K562 (cell line): ENCODE data around the gene HIVEP2. TPM values are rescaled to one million over a fixed set of nuclear protein-coding genes. Genes with fewer than 3 reads are reported as not detected.

Source experiments
- ATAC-seq: fragments of 200-7000 bp; cut with Tn5 transposase; 3 replicates; pipeline ENCODE4 v1.9.1; 2020; ENCODE audit warnings: moderate library complexity
- BruUV-seq: library from RNA; stranded (reverse); fragments of 400-500 nt; replicated peaks from 2 replicates; lab custom pipeline; 2021; lab: Mats Ljungman, UMichigan
- CTCF ChIA-PET: fragments of 300-600 bp; formaldehyde crosslinking; extraction: SDS; loops from one replicate; lab custom pipeline; 2021; ENCODE audit warnings: low intra/inter-chr PET ratio; lab: Yijun Ruan, JAX
- POLR2A ChIA-PET: fragments of 300-600, 350-650 bp; sonication (Branson Sonifier 250); formaldehyde crosslinking; extraction: SDS; loops from one replicate; lab custom pipeline; 2021; ENCODE audit warnings: antibody characterized with exemption, inconsistent platforms; lab: Yijun Ruan, JAX
- DNase-seq, 4 experiments: peaks; one replicate each; pipeline versions ENCODE4 v3.0.0 to v3.0.0-alpha.2; 2011 to 2018; ENCODE audit warnings: low spot score in 3 of 4, mixed read lengths in 3 of 4; ENCODE audit errors: extremely low read depth in 1 of 4
- FAIRE-seq: peaks from 2 replicates; lab custom pipeline; 2011; peaks lifted over from hg19 to GRCh38; lab: Jason Lieb, UNC
- H2AFZ ChIP-seq: 2 replicates; pipeline ENCODE4 v1.6.0; 2011; ENCODE audit warnings: low read depth, low read length, control low read depth, inconsistent platforms
- H3K27ac ChIP-seq: fragments of 200-600 bp; 3 replicates; pipeline ENCODE4 v1.8.0; 2011; ENCODE audit warnings: low read depth, mild to moderate bottlenecking, control low read depth, inconsistent platforms, low read length, moderate library complexity, mixed read lengths; ENCODE audit errors: extremely low read depth
- H3K27me3 ChIP-seq, 2 experiments: fragments of 300-600 bp in 1 of 2; 2 replicates in 1 of 2; 3 replicates in 1 of 2; pipeline versions ENCODE4 v1.6.0 to v1.8.0; 2011; ENCODE audit warnings: inconsistent platforms in 2 of 2, low read length in 2 of 2, mild to moderate bottlenecking in 1 of 2, mixed read lengths in 1 of 2, moderate library complexity in 1 of 2; ENCODE audit not compliant: control insufficient read depth in 2 of 2, insufficient read depth in 2 of 2
- H3K36me3 ChIP-seq: fragments of 300-600 bp; 3 replicates; pipeline ENCODE4 v1.8.0; 2011; ENCODE audit warnings: mild to moderate bottlenecking, low read length, inconsistent platforms; ENCODE audit not compliant: control insufficient read depth, insufficient read depth
- H3K4me1 ChIP-seq, 2 experiments: fragments of 200-600 bp in 1 of 2; replicated peaks in 1 of 2; 2 replicates in 1 of 2; 3 replicates in 1 of 2; pipeline versions ENCODE4 v1.5.1 to v1.8.0; 2011; ENCODE audit warnings: inconsistent platforms in 2 of 2, low read length in 2 of 2, mild to moderate bottlenecking in 1 of 2, mixed read lengths in 1 of 2, moderate library complexity in 1 of 2; ENCODE audit not compliant: control insufficient read depth in 2 of 2, insufficient read depth in 2 of 2
- H3K4me2 ChIP-seq: 2 replicates; pipeline ENCODE4 v1.6.1; 2011; ENCODE audit warnings: low read length, control low read depth, inconsistent platforms, mixed read lengths; ENCODE audit not compliant: insufficient read depth
- H3K4me3 ChIP-seq: fragments of 200-600 bp; sonication (generic), shearing (Covaris generic); 2 replicates; pipeline ENCODE4 v1.5.1; 2016; ENCODE audit warnings: control low read depth, inconsistent platforms
- H3K79me2 ChIP-seq: fragments of 200-600 bp; 3 replicates; pipeline ENCODE4 v1.8.0; 2011; ENCODE audit warnings: low read length, inconsistent platforms; ENCODE audit not compliant: control insufficient read depth, insufficient read depth
- H3K9ac ChIP-seq, 2 experiments: 2 replicates each; pipeline versions ENCODE4 v1.6.0 to v1.6.1; 2011; ENCODE audit warnings: low read depth in 2 of 2, low read length in 2 of 2, control low read depth in 1 of 2, inconsistent platforms in 1 of 2, mild to moderate bottlenecking in 1 of 2, mixed read lengths in 1 of 2; ENCODE audit not compliant: insufficient read depth in 1 of 2
- H3K9me1 ChIP-seq: one replicate; pipeline ENCODE4 v1.6.0; 2011; ENCODE audit warnings: inconsistent platforms, mild to moderate bottlenecking, low read length, moderate library complexity; ENCODE audit not compliant: control insufficient read depth, insufficient read depth
- H3K9me3 ChIP-seq: replicated peaks from 2 replicates; pipeline ENCODE4 v1.5.1; 2011; ENCODE audit warnings: low read depth, low read length, inconsistent platforms; ENCODE audit not compliant: control insufficient read depth, insufficient read depth
- H4K20me1 ChIP-seq: replicated peaks from 2 replicates; pipeline ENCODE4 v1.6.1; 2011; ENCODE audit warnings: low read length, inconsistent platforms, mixed read lengths; ENCODE audit not compliant: control insufficient read depth, insufficient read depth
- ARID1B ChIP-seq: fragments of 450-650 bp; IDR thresholded peaks from 2 replicates; pipeline ENCODE4 v1.6.1; 2016; ENCODE audit warnings: antibody characterized with exemption, mild to moderate bottlenecking, inconsistent platforms
- BCOR ChIP-seq: fragments of 450-650 bp; IDR thresholded peaks from 2 replicates; pipeline ENCODE4 v1.6.1; 2016
- CAMTA2 ChIP-seq: fragments of 250-450 bp; sonication (Bioruptor Pico); conservative IDR thresholded peaks from 2 replicates; pipeline ENCODE4 v1.5.1; 2022
- CBX1 ChIP-seq: sonication (generic); IDR thresholded peaks from 2 replicates; pipeline ENCODE4 v1.6.1; 2016; ENCODE audit warnings: antibody characterized with exemption, low read depth, mild to moderate bottlenecking
- HDAC2 ChIP-seq: fragments of 450-650 bp; IDR thresholded peaks from 2 replicates; pipeline ENCODE4 v1.6.1; 2016; ENCODE audit warnings: mild to moderate bottlenecking
- HDGF ChIP-seq: fragments of 450-650 bp; IDR thresholded peaks from 2 replicates; pipeline ENCODE4 v1.6.1; 2016
- IFI16 ChIP-seq: fragments of 250-450 bp; sonication (Bioruptor Pico); IDR thresholded peaks from 2 replicates; pipeline ENCODE4 v2.1.2; 2022; ENCODE audit warnings: mild to moderate bottlenecking, inconsistent platforms
- MECOM ChIP-seq: fragments of 250-450 bp; sonication (Bioruptor Pico); IDR thresholded peaks from 2 replicates; pipeline ENCODE4 v1.8.0; 2022; ENCODE audit warnings: inconsistent platforms
- MTA2 ChIP-seq: fragments of 450-650 bp; IDR thresholded peaks from 2 replicates; pipeline ENCODE4 v1.6.1; 2016; ENCODE audit warnings: low read depth
- MYNN ChIP-seq, 2 experiments: sonication (generic); formaldehyde crosslinking in 1 of 2; IDR thresholded peaks; 2 replicates each; pipeline versions ENCODE4 v1.5.0 to v1.6.1; 2016 to 2020; ENCODE audit warnings: antibody characterized with exemption in 1 of 2, missing genetic modification reagents in 1 of 2
- SIN3B ChIP-seq: fragments of 450-650 bp; IDR thresholded peaks from 2 replicates; pipeline ENCODE4 v1.6.1; 2017; ENCODE audit warnings: low read depth, mild to moderate bottlenecking, moderate library complexity
- TOE1 ChIP-seq, 2 experiments: fragments of 450-650 bp in 1 of 2; sonication (generic) in 1 of 2; formaldehyde crosslinking in 1 of 2; IDR thresholded peaks; 2 replicates each; pipeline versions ENCODE4 v1.7.1 to v1.8.0; 2016 to 2022; ENCODE audit warnings: borderline replicate concordance in 2 of 2, mild to moderate bottlenecking in 2 of 2, antibody characterized with exemption in 1 of 2, inconsistent platforms in 1 of 2, low read depth in 1 of 2, missing genetic modification reagents in 1 of 2, moderate library complexity in 1 of 2
- U2AF2 ChIP-seq: fragments of 200-400 bp; formaldehyde crosslinking; optimal IDR thresholded peaks from 2 replicates; pipeline ENCODE3; 2017; ENCODE audit warnings: low read depth, mild to moderate bottlenecking, low read length
- ZNF311 ChIP-seq: fragments of 250-450 bp; sonication (Bioruptor Pico); IDR thresholded peaks from 2 replicates; pipeline ENCODE4 v1.4.0; 2020; ENCODE audit warnings: mild to moderate bottlenecking, moderate library complexity
- ZZZ3 ChIP-seq: fragments of 450-650 bp; IDR thresholded peaks from 2 replicates; pipeline ENCODE4 v1.6.1; 2016; ENCODE audit warnings: antibody characterized with exemption, mild to moderate bottlenecking, moderate library complexity
- WGBS: fragments of 100-300 bp; shearing (Covaris generic); methylation state at CpG from one replicate; pipeline ENCODE4 v1.1.6; 2016; ENCODE audit warnings: low coverage, mixed read lengths; ENCODE audit not compliant: insufficient coverage; ENCODE audit errors: missing lambda C conversion rate; 5-methylcytosine and 5-hydroxymethylcytosine counted together
- in situ Hi-C: fragments of 300-500 bp; cut with MboI; formaldehyde crosslinking; loops from 4 replicates; pipeline ENCODE4 v1.15.0; 2018; ENCODE audit warnings: inconsistent platforms, mixed read lengths
- intact Hi-C: fragments of 100-400 bp; cut with micrococcal nuclease; formaldehyde crosslinking; loops from 2 replicates; pipeline ENCODE4 v1.14.2; 2022
- polyA plus RNA-seq, 8 experiments: library from polyadenylated mRNA; depleted of rRNA in 4 of 8; stranded (reverse) in 5 of 8; unstranded in 3 of 8; fragments of >200 nt; fragmentation: Nextera tagmentation in 2 of 8; fragmentation: Illumina TruSeq in 1 of 8; extraction: Ambion mirVana in 2 of 8; extraction: Trizol in 1 of 8; gene quantifications; 2 replicates each; pipeline versions ENCODE4 v1.2.1 to v1.2.3, GENCODE V29; 2011 to 2014; ENCODE audit warnings: inconsistent platforms in 1 of 8, missing spikeins in 1 of 8
- total RNA-seq, 7 experiments: library from RNA; depleted of rRNA in 6 of 7; stranded (reverse); fragments of >200 nt in 6 of 7; fragmentation: Illumina TruSeq in 2 of 7; extraction: Trizol in 2 of 7; gene quantifications; 2 replicates each; pipeline versions ENCODE4 v1.2.1 to v1.2.3, GENCODE V29; 2011 to 2021; ENCODE audit warnings: low replicate concordance in 1 of 7
- TF ChIP-seq, protein P1 (sequence below): fragments of 250-450 bp; sonication (Bioruptor Pico); IDR thresholded peaks from 2 replicates; pipeline ENCODE4 v1.5.0; 2020; ENCODE audit warnings: mild to moderate bottlenecking
- TF ChIP-seq, protein P2 (sequence below): fragments of 450-650 bp; IDR thresholded peaks from 2 replicates; pipeline ENCODE4 v1.7.0; 2016; ENCODE audit warnings: borderline replicate concordance

HIVEP2 gene
- total and polyA plus RNA-seq, 9 of the 15 experiments (the other 6 are each of a cell fraction or from before 2014, with no cell fraction given), result under 0.01 to 1.2 (median 0.31) TPM

DNA sequence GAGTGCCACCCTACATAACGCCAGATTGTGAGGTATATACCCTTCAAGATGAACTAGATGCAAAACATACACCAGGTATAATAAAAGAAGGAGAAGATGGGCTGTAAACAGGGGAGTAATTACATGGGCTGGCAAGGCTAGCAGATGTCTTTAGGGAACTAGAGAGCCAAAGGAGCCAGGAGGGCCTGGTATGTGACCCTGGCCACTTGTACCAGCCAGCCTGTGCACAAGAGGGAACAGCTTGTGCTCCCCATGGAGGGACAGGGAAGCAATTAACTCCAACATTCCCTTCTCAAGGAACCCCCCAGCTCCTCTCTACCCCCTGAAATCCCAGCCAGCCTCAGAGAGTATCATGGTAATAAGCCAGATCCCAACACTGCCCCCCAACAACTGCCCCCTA, 139.9 kb downstream of the HIVEP2 start:
- intact Hi-C loops (no loop called here), in situ Hi-C loops (no loop called here)
- no peak overlapping the region for H2AFZ ChIP-seq
- no peaks in the 10 kb centered on the region for H3K79me2 ChIP-seq
- no peaks in the 10 kb centered on the region for H4K20me1 ChIP-seq
- H3K9me3 ChIP-seq, result no peaks in the 10 kb centered on the region
- no peak for TF ChIP-seq CAMTA2
- no peak for TF ChIP-seq MTA2
- TF ChIP-seq HDGF, result no peak
- no peak for TF ChIP-seq CBX1
- no peak for TF ChIP-seq ZNF311 (CRISPR knock-in tag)
- TF ChIP-seq ZZZ3, result no peak
- no peak for TF ChIP-seq MECOM (CRISPR knock-in tag)
- TF ChIP-seq TOE1 (IDR thresholded peaks at IDR 0.05; ENCODE audit: borderline replicate concordance), result no peak
- TF ChIP-seq TOE1 (CRISPR knock-in tag; IDR thresholded peaks at IDR 0.05; ENCODE audit: borderline replicate concordance, low read depth), result no peak
- no peaks in the 10 kb centered on the region for H3K36me3 ChIP-seq
- no peaks in the 10 kb centered on the region for H3K27me3 ChIP-seq
- no peak overlapping the region for H3K27ac ChIP-seq
- no peak for DNase-seq
- no peaks in the 10 kb centered on the region for H3K9me1 ChIP-seq
- no peak overlapping the region for H3K4me2 ChIP-seq
- ATAC-seq, result no peak
- BruUV-seq, result no TSS peak
- FAIRE-seq, result no peak
- H3K4me1 ChIP-seq, result no peaks in the 10 kb centered on the region
- H3K9ac ChIP-seq, result no peak overlapping the region
- WGBS, result 0% methylated on average over 1 of the region's 1 CpG
- ChIA-PET POLR2A (interaction anchor here (0.6 to 0.8 kb wide), 3 partner anchors 30 to 80 kb away, joined by 3 to 4 read pairs (median 3); no protein-coding TSS in a partner anchor), CTCF (no interaction called here)
- no peak overlapping the region for H3K4me3 ChIP-seq

DNA sequence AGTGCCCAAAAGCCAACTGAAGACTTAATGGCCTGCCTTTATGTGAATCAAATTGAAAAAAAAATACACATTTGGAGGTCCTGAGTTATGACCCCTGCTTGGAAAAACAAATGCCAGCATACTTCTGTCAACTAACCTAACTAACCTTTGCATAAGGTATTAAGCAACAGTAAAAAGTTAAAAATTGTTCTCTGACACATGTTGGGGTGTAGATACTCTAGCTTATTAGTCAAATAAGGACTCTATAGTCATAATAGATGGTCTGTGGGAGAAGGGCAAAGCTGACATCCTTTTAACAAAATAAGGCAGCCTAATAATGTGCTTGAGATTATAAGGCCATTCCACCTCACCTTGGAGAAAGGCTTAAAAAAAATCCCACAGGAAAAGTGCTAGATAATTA, 140.5 kb downstream of the HIVEP2 start:
- H3K4me3 ChIP-seq, result no peak overlapping the region
- H4K20me1 ChIP-seq, result no peaks in the 10 kb centered on the region
- H2AFZ ChIP-seq, result no peak overlapping the region
- intact Hi-C loops (no loop called here), in situ Hi-C loops (no loop called here)
- ATAC-seq (no peak), FAIRE-seq (no peak), DNase-seq (no peak)
- CTCF ChIA-PET, result no interaction called here
- POLR2A ChIA-PET, result no interaction called here
- H3K4me1 ChIP-seq, result no peaks in the 10 kb centered on the region
- no peaks in the 10 kb centered on the region for H3K79me2 ChIP-seq
- TF ChIP-seq SIN3B (no peak), ARID1B (no peak), MYNN (IDR thresholded peaks at IDR 0.05) (no peak), MYNN (CRISPR knock-in tag; IDR thresholded peaks at IDR 0.05) (no peak), IFI16 (CRISPR knock-in tag) (no peak), HDAC2 (no peak), U2AF2 (no peak), BCOR (no peak)
- TF ChIP-seq, protein P1, sequence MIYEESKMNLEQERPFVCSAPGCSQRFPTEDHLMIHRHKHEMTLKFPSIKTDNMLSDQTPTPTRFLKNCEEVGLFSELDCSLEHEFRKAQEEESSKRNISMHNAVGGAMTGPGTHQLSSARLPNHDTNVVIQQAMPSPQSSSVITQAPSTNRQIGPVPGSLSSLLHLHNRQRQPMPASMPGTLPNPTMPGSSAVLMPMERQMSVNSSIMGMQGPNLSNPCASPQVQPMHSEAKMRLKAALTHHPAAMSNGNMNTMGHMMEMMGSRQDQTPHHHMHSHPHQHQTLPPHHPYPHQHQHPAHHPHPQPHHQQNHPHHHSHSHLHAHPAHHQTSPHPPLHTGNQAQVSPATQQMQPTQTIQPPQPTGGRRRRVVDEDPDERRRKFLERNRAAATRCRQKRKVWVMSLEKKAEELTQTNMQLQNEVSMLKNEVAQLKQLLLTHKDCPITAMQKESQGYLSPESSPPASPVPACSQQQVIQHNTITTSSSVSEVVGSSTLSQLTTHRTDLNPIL (CRISPR knock-in tag), result no peak
- TF ChIP-seq, protein P2, sequence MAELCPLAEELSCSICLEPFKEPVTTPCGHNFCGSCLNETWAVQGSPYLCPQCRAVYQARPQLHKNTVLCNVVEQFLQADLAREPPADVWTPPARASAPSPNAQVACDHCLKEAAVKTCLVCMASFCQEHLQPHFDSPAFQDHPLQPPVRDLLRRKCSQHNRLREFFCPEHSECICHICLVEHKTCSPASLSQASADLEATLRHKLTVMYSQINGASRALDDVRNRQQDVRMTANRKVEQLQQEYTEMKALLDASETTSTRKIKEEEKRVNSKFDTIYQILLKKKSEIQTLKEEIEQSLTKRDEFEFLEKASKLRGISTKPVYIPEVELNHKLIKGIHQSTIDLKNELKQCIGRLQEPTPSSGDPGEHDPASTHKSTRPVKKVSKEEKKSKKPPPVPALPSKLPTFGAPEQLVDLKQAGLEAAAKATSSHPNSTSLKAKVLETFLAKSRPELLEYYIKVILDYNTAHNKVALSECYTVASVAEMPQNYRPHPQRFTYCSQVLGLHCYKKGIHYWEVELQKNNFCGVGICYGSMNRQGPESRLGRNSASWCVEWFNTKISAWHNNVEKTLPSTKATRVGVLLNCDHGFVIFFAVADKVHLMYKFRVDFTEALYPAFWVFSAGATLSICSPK, result no peak
- H3K9me3 ChIP-seq, result no peaks in the 10 kb centered on the region
- no peak overlapping the region for H3K4me2 ChIP-seq
- BruUV-seq, result no TSS peak
- H3K36me3 ChIP-seq, result no peaks in the 10 kb centered on the region
- H3K27me3 ChIP-seq, result no peaks in the 10 kb centered on the region
- H3K9me1 ChIP-seq, result no peaks in the 10 kb centered on the region
- no peak overlapping the region for H3K27ac ChIP-seq
- H3K9ac ChIP-seq, result no peak overlapping the region
